ENCODE data around the gene LMAN2.

The LMAN2 gene

GRCh38 chr5:177351392-177352329 is at the start of gene LMAN2:
LMAN2 (minus strand) TSS chr5:177351668; CDS start chr5:177351647, 21 bp downstream.
- DNase-seq: peak; percentile 86

- DNase-seq: no peak
These were observed 48.8 kb upstream of the LMAN2 start, which contains the start of gene PFN3 for GRCh38 chr5:177399997-177400868. PFN3 (minus strand) TSS chr5:177400661; CDS start chr5:177400576, 85 bp downstream.

- no peak for DNase-seq
These were observed 46.5 kb upstream of the LMAN2 start for GRCh38 chr5:177397875-177398390.

GRCh38 chr5:177396807-177397206 is 45.3 kb upstream of the LMAN2 start:
- no peak for DNase-seq

- DNase-seq: no peak
These were observed 44.6 kb upstream of the LMAN2 start for GRCh38 chr5:177396078-177396477.

- DNase-seq: no peak
These were observed 42.5 kb upstream of the LMAN2 start for GRCh38 chr5:177393990-177394389.

- no peak for DNase-seq
These were observed 41.8 kb upstream of the LMAN2 start for GRCh38 chr5:177393206-177393765.

- DNase-seq: no peak
These were observed 41.3 kb upstream of the LMAN2 start for GRCh38 chr5:177392765-177393164.

- DNase-seq: peak; percentile 86
These were observed 39.2 kb upstream of the LMAN2 start for GRCh38 chr5:177390363-177391300.

GRCh38 chr5:177389241-177390169 is 38.0 kb upstream of the LMAN2 start:
- peak; percentile 36 for DNase-seq

GRCh38 chr5:177388521-177389052 is 37.1 kb upstream of the LMAN2 start:
- no peak for DNase-seq

GRCh38 chr5:177387405-177387804 is 35.9 kb upstream of the LMAN2 start:
- DNase-seq: no peak

- DNase-seq: no peak
These were observed 35.1 kb upstream of the LMAN2 start for GRCh38 chr5:177386542-177386941.

GRCh38 chr5:177385720-177386119 is 34.3 kb upstream of the LMAN2 start:
- no peak for DNase-seq

GRCh38 chr5:177384134-177384533 is 32.7 kb upstream of the LMAN2 start, which contains the start of gene SLC34A1:
SLC34A1 (plus strand) TSS chr5:177384434; CDS start chr5:177385742, 1,308 bp downstream.
- DNase-seq: no peak

GRCh38 chr5:177383181-177383580 is 31.7 kb upstream of the LMAN2 start:
- DNase-seq: no peak

GRCh38 chr5:177382423-177383029 is 31.1 kb upstream of the LMAN2 start:
- no peak for DNase-seq

- no peak for DNase-seq
These were observed 29.3 kb upstream of the LMAN2 start for GRCh38 chr5:177380805-177381126.

All from activated CD4-positive, CD25-positive, alpha-beta regulatory T cell treated with anti-CD3 and anti-CD28 coated beads, Interleukin-2, amount 50 U/mL, for 72 hours (primary cell).